Endometrial microvascular endothelial cells (primary cell): ENCODE results near the gene RSKR. TPM values are rescaled to one million over a fixed set of nuclear protein-coding genes. Genes with fewer than 3 reads are reported as not detected.
"Not testable (repeated sequence)": the region's sequence is repeated elsewhere in the genome, so short reads cannot be mapped to it uniquely, and the experiment has no call there.

Experiments
- in situ Hi-C: cut with HindIII; loops from 2 replicates; pipeline ENCODE4 v1.10.0; 2017; ENCODE audit warnings: low sequenced_read_pairs, low pct_unique_long_range_greater_than_20kb; ENCODE audit errors: inconsistent ontology term
- total RNA-seq: library from RNA; depleted of rRNA; stranded (reverse); fragments of >200 nt; gene quantifications from one replicate; pipeline ENCODE4 v1.2.3, GENCODE V29; 2015; ENCODE audit errors: inconsistent ontology term

The RSKR gene, protein sequence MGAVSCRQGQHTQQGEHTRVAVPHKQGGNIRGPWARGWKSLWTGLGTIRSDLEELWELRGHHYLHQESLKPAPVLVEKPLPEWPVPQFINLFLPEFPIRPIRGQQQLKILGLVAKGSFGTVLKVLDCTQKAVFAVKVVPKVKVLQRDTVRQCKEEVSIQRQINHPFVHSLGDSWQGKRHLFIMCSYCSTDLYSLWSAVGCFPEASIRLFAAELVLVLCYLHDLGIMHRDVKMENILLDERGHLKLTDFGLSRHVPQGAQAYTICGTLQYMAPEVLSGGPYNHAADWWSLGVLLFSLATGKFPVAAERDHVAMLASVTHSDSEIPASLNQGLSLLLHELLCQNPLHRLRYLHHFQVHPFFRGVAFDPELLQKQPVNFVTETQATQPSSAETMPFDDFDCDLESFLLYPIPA
- total RNA-seq, result 1.5 TPM

DNA sequence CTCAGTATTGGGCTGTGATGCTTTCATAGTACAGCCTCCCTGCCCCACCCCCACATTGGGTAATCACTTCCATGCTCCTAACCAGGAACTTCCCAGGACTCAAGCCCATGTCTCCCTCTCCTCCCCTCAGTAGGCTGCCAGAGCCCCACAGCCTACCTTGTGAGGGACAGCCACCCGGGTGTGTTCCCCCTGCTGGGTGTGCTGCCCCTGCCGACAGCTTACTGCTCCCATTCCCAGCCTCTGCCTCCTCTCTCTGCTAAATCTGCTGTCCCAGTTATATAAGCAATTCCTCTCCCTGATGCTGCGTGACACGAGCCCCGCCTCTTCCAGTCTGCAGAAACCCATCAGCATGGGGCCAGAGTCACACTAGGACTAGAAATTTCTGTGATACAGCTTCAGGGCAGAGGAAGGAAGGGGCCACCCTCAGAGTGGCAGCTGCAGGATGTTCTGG lies at the start of gene RSKR:
RSKR (minus strand) TSS at position 255 of the 451 bp plus-strand sequence; CDS start at position 231, 24 bp downstream.
- in situ Hi-C loops, result no loop called here

DNA sequence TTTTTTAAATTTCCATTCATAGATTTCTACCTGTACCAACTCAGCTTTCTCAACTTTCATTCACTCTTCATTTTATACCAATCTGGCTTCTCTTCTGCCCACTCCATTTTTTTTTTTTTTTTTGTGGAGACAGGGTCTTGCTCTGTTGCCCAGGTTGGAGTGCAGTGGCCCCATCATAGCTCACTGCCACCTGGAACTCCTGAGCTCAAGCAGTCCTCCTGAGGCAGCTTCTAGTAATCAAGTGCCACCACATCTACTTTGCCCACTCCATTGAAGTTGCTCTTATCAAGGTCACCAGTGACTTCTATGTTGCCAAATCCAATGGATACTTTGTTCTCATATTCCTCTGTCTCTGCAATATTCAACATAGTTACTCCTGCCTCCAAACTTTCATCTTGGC lies 49.7 kb upstream of the RSKR start:
- in situ Hi-C loops, result no loop called here

DNA sequence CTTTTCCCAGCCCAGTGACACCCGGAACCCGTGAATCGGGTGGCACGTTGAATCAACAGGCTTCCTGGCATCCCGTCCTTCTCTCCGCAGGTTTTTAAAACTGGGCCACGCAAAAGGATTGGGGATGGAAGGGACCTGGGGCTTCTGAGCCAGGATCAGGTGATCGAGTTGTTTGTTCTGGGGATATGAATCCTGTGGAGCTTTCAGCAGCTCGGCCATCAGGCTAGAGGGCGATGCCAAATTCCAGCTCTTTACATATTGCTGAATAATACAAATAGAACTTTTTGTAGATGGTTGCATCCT lies 48.5 kb upstream of the RSKR start:
- in situ Hi-C loops, result no loop called here

DNA sequence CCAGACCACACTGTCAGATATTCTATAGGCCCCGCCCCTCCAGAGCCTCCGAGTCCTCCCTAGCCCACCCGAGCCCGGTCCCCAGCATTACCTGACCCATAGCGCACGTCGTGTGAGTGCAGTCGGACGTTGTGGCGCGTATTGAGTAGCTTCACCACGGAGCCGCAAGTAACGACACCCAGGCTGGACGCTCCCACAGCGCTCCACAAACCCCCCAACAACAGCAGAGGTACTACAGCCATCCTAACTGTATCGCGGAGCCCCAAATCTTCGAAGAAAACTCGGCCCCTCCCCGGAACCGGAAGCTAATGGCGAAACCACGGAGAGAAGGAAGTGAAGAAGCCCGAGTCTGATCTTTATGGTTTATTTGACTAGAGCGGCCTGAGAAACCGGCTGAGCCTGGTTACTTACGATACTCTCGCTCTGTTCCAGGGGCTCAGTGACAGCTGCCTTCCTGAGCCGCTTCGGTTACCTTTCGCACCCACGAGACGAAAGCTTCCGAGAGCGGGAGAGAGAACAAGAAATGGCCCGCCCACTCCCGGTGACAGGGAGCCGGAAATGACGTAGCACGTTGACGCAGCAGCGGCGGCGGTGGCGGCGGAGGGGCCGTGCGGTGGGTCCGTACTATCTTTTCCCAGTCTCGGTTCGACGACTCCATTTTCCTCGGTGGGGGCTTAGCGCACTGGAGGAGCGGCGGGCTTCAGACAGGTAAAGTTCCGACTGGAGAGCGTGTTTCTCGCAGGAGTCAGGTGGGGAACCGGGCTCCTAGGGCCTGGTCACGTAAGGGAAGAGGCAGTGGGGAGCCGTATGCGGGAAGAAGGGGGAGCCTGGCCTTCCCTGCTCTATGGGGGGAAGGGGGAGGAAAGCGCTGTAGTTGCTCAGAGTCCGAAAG lies 47.9 kb upstream of the RSKR start, which contains the start of the genes SDF2 and SUPT6H:
SDF2 (minus strand) TSS at position 272 of the 892 bp plus-strand sequence; CDS start at position 242, 30 bp downstream.
SUPT6H (plus strand) TSS at position 571 of the 892 bp plus-strand sequence. CDS start 11,197 bp downstream, outside the sequence.
- in situ Hi-C loops, result no loop called here

DNA sequence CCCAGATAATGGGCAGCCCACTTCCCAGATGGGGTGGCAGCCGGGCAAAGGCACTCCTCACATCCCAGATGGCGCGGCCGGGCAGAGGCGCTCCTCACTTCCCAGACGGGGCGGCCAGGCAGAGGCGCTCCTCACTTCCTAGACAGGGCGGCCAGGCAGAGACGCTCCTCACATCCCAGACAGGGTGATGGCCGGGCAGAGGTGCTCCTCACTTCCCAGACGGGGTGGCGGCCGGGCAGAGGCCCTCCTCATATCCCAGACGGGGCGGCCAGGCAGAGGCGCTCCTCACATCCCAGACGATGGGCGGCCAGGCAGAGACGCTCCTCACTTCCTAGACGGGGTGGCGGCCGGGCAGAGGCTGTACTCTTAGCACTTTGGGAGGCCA lies 45.5 kb upstream of the RSKR start:
- in situ Hi-C loops, result not testable (repeated sequence)

DNA sequence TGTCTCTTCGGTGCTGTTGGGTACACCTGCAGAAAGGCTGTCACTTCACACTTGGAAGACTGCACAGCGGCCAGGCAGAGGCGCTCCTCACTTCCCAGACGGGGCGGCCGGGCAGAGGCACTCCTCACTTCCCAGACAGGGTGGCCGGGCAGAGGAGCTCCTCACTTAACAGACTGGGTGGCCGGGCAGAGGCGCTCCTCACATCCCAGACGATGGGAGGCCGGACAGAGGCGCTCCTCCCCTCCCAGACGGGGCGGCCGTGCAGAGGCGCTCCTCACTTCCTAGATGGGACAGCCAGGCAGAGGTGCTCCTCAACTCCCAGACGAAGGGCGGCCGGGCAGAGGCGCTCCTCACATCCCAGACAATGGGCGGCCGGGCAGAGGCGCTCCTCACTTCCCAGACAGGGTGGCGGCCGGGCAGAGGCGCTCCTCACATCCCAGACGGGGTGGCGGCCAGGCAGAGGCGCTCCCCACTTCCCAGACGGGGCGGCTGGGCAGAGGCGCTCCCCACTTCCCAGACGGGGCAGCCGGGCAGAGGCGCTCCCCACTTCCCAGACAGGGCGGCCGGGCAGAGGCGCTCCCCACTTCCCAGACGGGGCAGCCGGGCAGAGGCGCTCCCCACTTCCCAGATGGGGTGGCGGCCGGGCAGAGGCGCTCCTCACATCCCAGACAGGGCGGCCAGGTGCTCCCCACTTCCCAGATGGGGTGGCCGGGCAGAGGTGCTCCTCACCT lies 44.9 kb upstream of the RSKR start:
- in situ Hi-C loops, result not testable (repeated sequence)

DNA sequence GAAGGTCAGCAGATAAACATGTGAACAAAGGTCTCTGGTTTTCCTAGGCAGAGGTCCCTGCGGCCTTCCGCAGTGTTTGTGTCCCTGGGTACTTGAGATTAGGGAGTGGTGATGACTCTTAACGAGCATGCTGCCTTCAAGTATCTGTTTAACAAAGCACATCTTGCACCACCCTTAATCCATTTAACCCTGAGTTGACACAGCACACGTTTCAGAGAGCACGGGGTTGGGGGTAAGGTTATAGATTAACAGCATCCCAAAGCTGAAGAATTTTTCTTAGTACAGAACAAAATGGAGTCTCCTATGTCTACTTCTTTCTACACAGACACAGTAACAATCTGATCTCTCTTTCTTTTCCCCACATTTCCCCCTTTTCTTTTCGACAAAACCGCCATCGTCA lies 44.4 kb upstream of the RSKR start:
- in situ Hi-C loops, result not testable (repeated sequence)

DNA sequence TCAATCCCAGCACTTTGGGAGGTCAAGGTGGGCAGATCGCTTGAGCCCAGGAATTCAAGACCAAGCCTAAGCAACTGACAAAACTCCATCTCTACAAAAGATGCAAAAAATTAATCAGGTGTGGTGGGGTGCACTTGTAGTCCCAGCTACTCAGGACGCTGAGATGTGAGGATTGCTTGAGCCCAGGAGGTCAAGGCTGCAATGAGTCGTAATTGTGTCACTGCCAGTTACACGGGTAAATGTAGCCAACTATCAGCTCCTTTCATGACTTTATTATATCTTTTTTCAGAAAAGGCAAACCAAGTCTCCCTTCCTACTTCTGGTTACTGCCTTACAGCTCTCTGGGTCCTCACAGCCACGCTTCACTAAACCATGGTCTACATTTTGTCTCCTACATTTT lies 43.8 kb upstream of the RSKR start:
- in situ Hi-C loops, result no loop called here

DNA sequence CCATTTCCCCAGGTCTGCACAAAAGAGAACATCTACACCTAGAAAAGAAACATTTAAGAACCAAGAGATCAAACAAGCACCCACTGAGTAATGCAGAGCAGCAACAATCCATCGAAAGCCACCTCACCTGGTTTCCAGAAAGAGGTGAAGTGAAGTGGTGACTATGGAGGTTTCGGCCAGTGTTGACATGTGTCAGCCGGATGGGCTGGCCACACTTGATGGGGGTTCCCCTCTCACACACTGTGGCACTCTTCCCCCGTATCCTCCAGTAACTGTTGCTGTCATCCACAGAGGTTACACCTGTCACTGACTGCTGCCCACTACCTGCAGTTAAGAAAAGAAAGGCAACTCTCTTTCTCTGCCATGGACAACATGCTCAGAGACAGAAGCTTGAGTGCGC lies 41.2 kb upstream of the RSKR start:
- in situ Hi-C loops, result no loop called here

DNA sequence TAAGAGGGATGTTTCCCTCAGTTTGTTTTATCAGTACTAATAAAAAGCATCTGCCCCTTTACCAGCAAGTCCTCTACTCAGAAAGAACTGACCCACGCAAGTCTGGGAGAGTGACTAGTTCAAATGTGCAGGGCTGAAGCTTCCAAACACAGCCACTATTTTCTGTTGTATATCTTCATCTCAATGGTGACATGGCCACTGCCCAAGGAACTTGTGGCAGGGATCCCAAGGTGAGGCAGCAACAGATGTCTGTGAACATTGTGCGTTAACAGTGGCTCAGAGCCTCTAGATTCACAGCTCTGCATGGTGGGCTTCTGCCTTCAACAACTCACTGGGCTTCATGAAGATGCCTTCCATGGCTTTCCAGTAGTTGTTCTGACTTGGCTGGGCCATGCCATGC lies 34.7 kb upstream of the RSKR start:
- in situ Hi-C loops, result no loop called here

DNA sequence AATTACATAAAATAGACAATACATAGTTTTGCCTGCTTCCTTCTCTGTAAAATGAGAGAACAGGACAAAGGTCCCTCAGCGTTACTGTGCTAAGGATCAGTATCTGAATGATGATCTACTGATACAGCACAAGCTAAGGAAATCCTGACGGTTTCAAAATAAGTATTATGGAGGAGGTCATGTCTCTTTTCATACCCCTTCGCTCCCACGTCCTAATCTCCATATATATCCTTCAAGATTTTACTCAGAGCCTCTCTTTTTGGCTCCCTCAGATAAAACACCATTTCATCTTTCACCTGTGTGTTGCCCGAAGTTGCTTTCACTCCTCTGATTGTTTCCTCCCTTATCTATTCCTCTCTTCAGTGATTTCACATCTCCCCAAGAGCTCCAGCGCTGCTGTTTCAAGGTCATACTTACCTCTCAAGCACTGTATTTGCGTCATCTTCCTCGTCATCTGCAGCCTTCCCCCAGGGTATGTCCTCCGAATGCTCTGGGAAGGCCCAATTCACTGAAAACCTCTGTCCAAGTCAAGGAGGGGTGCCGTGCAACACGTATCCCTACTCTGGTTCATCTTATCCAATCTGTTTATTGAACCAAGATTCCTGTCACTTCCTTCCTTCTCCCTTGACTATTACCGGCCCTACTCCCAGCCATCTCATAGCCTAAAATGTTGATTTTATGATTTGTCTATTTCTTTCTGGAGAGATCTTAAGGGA lies 32.2 kb upstream of the RSKR start:
- in situ Hi-C loops, result no loop called here

DNA sequence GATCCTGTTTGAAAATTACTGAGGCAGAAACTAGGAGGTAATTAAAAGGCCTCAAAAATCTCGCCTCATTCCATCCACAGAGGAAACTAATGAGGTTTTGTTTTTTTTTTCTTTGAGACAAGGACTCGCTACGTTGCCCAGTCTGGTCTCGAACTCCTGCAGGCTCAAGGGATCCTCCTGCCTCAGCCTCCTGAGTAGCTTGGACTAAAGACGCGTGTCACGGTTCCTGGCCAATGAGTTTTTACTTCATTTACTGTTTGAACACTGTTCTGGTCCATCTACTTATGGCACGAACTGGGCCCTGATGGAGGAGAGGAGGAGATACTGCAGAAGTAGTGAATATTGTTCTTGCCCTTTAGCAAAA lies 31.6 kb upstream of the RSKR start:
- in situ Hi-C loops, result no loop called here

DNA sequence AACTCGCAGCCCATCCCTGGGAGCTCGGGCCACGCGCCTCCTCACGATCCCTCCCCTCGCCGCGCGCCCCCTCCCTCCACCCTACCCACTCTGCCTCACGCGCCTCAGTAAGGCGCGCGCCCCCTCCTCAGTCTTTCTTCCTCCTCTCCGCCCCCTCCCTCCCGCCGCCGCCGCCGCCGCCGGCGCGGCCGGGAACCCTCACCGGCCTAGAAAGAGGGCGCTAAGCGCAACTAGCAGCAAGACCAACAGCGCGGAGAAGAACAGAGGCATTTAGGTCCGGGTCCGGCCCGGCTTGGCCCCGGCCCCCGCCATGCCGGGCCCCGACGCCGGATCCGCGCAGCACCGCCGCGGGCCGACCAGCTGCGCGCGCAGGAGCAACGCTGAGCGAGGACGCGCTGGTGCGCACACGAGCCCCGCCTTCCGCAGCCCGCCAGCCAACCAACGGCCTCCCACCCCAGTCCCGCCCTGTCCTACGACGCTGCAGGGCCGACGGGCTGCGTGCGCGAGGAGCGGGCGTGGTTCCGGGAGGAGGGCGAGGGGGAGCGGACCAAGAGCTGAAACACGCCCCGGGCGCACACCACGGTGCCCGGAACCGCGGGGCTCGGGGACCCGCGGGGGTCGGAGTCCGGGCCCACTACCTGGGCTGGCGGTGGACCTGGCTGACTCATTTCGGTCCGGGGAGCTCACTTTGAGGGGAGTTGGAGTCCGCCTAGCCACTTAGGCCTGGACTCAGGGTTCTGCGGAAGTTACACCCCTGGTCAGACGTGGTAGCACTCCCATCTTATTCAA lies 31.0 kb upstream of the RSKR start, which contains the start of gene BLTP2:
BLTP2 (minus strand) TSS at position 372 of the 789 bp plus-strand sequence; CDS start at position 270, 102 bp downstream.
- in situ Hi-C loops, result no loop called here

DNA sequence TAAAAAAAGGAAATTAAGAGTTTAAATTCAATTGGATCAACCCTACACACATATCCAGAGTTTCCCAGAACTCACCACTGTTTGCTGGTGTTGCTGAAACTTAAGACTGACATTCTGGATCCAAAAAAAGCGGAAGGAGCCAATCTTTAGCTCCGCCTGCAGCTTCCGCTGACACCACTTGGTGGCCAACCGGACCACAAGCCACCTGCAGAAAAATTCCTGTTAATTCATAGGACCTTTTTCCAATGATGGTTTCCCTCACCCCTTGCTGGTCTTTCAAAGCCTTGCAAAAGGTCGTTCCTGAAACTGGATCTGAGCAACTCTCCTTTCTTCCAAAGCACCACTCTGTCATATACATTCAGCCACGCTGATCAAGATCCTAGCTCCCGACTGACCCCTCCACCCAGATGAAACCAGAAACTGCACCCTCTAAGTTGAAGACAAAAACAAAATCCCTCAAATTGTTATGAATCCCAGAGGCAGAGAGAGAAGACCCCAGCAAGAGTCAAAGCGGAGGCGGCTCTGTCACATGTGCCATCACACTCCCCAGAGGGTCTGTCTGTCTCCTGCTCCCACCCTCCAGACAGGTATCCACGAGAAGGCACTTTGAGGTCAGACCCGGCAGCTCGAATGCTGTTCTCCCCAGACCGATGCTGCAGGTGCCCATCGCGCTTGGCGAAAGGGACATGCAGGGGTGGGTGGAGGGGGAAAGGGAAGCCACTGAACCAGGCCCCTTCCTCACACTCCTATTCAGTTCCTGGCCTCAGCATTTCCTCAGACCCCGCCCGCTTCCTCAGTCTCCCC lies 30.2 kb upstream of the RSKR start:
- in situ Hi-C loops, result no loop called here

DNA sequence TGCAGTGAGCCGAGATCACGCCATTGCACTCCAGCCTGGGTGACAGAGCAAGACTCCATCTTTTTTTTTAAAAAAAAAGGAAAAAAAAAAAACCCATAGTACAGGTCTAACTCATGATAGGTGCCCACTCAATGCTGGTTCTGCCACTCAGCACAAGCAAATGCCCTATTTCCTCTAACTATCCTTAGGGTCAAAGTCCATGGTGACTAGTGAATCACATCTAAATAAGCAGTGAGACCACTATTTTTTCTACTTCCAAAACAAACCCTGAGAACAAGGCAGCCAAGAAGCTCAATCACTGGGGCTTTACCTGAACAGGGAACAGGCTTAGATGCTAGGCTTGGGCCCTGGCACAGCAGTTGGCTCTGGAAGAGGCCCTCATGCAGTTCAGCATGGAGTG lies 27.6 kb upstream of the RSKR start:
- in situ Hi-C loops, result no loop called here

DNA sequence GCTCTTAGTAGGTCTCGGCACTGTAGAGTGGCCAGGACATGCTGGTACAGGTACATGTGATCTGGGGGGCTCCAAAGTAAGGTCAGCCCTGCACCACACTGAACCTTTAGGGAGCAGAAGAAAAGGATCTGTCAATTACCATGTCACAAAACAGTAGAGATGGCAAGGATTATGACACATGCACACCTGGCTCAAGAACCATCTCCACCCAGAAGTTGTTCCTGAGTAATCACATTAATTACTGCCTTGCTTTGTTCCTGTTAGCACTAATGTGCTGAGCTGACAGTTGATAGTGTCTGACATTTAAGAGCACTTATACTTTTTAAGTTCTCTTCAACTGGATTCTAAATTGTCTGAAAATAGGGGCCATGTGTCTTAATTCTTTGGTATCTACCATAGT lies 21.5 kb upstream of the RSKR start:
- in situ Hi-C loops, result no loop called here

DNA sequence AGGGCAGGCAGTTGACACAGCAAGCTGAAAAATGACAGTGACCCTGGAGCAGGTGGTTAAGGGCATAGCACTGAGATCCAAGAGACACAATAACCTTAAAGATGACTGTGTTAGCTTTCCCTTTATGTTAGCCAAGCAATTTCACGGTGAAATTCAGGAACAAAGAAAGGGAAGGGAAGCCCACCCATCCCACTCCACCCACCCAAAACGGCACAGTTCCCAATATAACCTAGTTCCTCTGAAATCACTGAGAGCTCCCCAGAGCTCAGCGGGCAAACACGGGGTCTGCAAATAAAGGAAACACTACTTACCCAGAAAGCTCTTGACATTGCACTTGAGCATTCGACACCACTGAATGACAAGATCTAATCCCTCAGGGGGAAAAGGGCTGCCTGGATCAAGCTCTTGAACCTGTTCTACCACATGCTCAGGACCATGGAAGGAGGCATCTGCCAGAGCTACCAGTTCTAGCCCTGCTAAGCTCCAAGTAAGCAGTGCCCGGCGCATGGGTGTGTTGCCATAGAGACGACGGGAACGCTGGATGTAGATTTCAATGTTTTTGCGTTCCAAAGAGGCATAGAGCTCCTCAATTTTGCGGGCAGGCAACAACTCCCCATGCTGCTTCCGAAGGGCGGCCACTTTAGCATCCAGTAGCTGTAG lies 20.4 kb upstream of the RSKR start:
- in situ Hi-C loops, result no loop called here
